Ectodermal cell (in vitro differentiated cells): ENCODE measurements around the gene NUAK1.

ENCODE experiments used
- H3K27ac ChIP-seq: 2 replicates; pipeline ENCODE4 v1.7.0; 2013; ENCODE audit warnings: mild to moderate bottlenecking, low read depth, low read length; ENCODE audit not compliant: insufficient read depth, poor library complexity, severe bottlenecking
- H3K27me3 ChIP-seq: 2 replicates; pipeline ENCODE4 v1.7.0; 2013; ENCODE audit warnings: mild to moderate bottlenecking, low read length; ENCODE audit not compliant: insufficient read depth, control insufficient read depth, poor library complexity, severe bottlenecking
- H3K36me3 ChIP-seq: one replicate; pipeline ENCODE4 v1.7.0; 2013; ENCODE audit warnings: low read length; ENCODE audit not compliant: control insufficient read depth, insufficient read depth
- H3K4me1 ChIP-seq: one replicate; pipeline ENCODE4 v1.7.0; 2013; ENCODE audit warnings: low read length; ENCODE audit not compliant: control insufficient read depth, insufficient read depth
- H3K4me3 ChIP-seq: 2 replicates; pipeline ENCODE4 v1.7.0; 2013; ENCODE audit warnings: low read depth, low read length, control low read depth; ENCODE audit not compliant: insufficient read depth
- H3K9me3 ChIP-seq: 2 replicates; pipeline ENCODE4 v1.7.0; 2013; ENCODE audit warnings: mild to moderate bottlenecking, low read length, moderate library complexity; ENCODE audit not compliant: control insufficient read depth
- whole genome bisulfite sequencing, 2 experiments: methylation state at CpG; one replicate each; pipeline ENCODE4 v1.1.7; 2013; ENCODE audit warnings: missing lambda C conversion rate in 2 of 2; 5-methylcytosine and 5-hydroxymethylcytosine counted together

NUAK1 gene

GRCh38 chr12:106112145-106112821 is 26.5 kb downstream of the NUAK1 start:
- Histone ChIP-seq H3K27ac (no peak overlapping the region), H3K4me3 (no peak overlapping the region), H3K36me3 (no peaks in the 10 kb centered on the region), H3K9me3 (no peaks in the 10 kb centered on the region), H3K27me3 (no peaks in the 10 kb centered on the region), H3K4me1 (peaks cover 77% of the 10 kb centered on the region)
- 58 to 64% methylated on average over 13 of the region's 13 CpGs for WGBS, 2 experiments

GRCh38 chr12:106110626-106111300 is 28.0 kb downstream of the NUAK1 start:
- H3K27me3 ChIP-seq, result no peaks in the 10 kb centered on the region
- no peaks in the 10 kb centered on the region for H3K9me3 ChIP-seq
- H3K4me1 ChIP-seq, result peaks cover 83% of the 10 kb centered on the region
- 85 to 100% methylated on average over 3 to 4 of the region's 4 CpGs for whole genome bisulfite sequencing, 2 experiments
- H3K27ac ChIP-seq, result no peak overlapping the region
- no peak overlapping the region for H3K4me3 ChIP-seq
- no peaks in the 10 kb centered on the region for H3K36me3 ChIP-seq

DNA sequence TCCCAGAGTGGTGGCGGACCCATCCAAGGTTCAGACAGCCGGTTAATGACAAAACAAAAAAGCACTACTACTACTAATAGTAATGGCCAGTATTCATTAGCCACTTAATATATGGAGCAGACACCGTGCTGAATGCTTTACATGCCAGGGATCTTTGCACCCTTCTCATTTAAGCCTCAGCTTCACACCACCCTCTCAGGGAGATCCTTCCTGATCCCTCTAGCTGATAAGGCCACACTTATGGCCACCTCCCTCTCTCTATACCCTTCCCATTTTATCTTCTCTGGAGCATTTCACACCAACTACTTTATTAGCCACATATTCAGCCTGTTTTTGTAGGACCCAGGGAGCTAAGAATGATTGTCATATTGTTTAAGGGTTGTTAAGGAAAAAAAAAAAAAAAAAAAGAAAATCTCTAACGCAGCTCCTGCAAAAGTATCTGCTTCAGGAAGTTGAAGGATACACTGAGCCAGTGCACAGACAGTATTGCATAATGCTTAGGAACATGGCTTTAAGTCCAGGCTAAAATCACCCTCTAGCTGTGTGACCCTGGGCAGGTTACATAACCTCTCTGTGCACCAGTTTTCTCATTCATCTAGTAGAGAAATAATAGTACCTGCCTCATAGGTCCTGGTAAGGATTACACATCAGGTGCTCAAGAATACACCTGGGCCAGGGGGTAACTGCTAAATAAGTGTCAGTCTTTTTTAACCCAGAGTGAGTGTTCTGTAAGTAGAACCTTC is 29.4 kb downstream of the NUAK1 start:
- Histone ChIP-seq H3K36me3 (no peaks in the 10 kb centered on the region), H3K27me3 (no peaks in the 10 kb centered on the region), H3K27ac (no peak overlapping the region), H3K9me3 (no peaks in the 10 kb centered on the region), H3K4me3 (no peak overlapping the region), H3K4me1 (peaks cover 69% of the 10 kb centered on the region)
- 71 to 75% methylated on average over 4 of the region's 4 CpGs for WGBS, 2 experiments

GRCh38 chr12:106108185-106108835 is 30.4 kb downstream of the NUAK1 start:
- no peak overlapping the region for H3K4me3 ChIP-seq
- H3K27ac ChIP-seq, result no peak overlapping the region
- H3K27me3 ChIP-seq, result no peaks in the 10 kb centered on the region
- WGBS, 2 experiments, result 25 to 52% methylated on average over 2 to 3 of the region's 4 CpGs
- H3K9me3 ChIP-seq, result no peaks in the 10 kb centered on the region
- H3K36me3 ChIP-seq, result no peaks in the 10 kb centered on the region
- H3K4me1 ChIP-seq, result peaks cover 59% of the 10 kb centered on the region

GRCh38 chr12:106107566-106107965 is 31.2 kb downstream of the NUAK1 start:
- Histone ChIP-seq H3K4me3 (no peak overlapping the region), H3K27ac (no peak overlapping the region), H3K4me1 (peaks cover 52% of the 10 kb centered on the region), H3K9me3 (no peaks in the 10 kb centered on the region), H3K27me3 (no peaks in the 10 kb centered on the region), H3K36me3 (no peaks in the 10 kb centered on the region)
- WGBS, 2 experiments, result 69% methylated on average over 2 of the region's 2 CpGs

DNA sequence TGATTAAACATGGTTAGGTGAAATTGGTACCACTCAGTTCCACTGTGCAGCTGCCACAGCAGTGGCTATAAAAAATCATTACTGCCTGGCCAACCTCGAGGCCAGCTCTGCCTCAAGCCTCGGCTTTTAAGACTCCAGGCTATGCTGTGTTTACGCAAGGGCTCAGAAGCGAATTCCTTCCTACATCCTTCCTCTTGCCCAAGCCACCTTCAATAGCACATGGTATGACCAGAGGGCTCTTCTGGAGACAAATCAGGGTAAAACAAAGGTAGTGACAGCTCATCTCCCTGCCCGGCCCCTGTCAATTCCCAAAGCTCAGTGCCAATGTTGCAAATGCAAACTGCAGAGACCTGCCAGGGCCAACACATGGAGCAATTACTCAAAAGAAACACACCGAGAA is 31.9 kb downstream of the NUAK1 start:
- Histone ChIP-seq H3K4me3 (no peak overlapping the region), H3K36me3 (no peaks in the 10 kb centered on the region), H3K9me3 (no peaks in the 10 kb centered on the region), H3K27ac (no peak overlapping the region), H3K4me1 (peaks cover 45% of the 10 kb centered on the region), H3K27me3 (no peaks in the 10 kb centered on the region)
- WGBS, 2 experiments, result 31 to 32% methylated on average over 6 of the region's 6 CpGs

DNA sequence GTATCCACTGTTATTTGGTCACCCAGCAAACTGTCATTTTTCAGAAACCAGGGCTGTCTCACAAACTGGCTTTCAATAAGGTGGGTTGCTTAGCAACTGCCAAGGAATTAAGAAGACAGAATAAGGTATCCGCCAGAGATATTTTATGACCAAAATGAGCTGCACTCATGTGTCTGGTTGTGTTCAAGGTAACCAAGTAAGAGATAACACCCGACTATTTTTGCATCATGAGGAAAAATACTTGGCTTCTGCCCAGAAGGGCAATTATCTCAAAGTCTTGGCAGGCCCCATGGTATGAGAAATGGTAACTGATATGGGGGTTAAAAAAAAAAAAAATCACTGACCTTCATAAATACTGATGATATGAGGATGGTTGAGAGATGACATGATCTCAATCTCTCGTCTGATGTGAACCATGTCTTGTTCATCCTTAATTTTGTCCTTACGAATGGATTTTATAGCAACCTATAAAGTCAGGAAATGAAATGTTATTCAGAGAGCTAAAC is 32.6 kb downstream of the NUAK1 start:
- no peaks in the 10 kb centered on the region for H3K36me3 ChIP-seq
- H3K27ac ChIP-seq, result no peak overlapping the region
- no peak overlapping the region for H3K4me3 ChIP-seq
- no peaks in the 10 kb centered on the region for H3K27me3 ChIP-seq
- WGBS, 2 experiments, result 93 to 99% methylated on average over 4 of the region's 4 CpGs
- peaks cover 38% of the 10 kb centered on the region for H3K4me1 ChIP-seq
- no peaks in the 10 kb centered on the region for H3K9me3 ChIP-seq

DNA sequence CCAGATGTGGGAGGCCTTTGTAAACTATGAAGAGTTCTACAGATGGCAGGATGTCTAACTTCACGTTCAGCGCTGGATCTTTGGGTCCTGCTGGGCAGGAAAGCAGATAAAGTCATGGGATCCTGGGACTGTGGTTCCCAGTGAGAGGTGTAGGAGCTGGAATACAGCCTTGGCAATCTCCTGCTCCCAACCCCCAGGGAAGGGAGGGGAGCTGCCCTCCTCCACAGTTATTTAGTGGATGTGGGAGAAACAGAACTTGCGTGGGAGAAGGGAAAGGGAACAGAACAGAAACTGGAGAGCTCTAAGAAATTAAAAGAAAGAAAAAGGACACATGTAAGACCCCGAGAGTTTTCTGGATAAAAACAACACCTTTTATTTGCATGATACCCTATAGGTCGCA is 37.0 kb downstream of the NUAK1 start:
- H3K4me1 ChIP-seq, result peaks cover 19% of the 10 kb centered on the region
- no peak overlapping the region for H3K27ac ChIP-seq
- H3K9me3 ChIP-seq, result no peaks in the 10 kb centered on the region
- WGBS, 2 experiments, result 87 to 94% methylated on average over 5 of the region's 5 CpGs
- H3K27me3 ChIP-seq, result no peaks in the 10 kb centered on the region
- no peaks in the 10 kb centered on the region for H3K36me3 ChIP-seq
- H3K4me3 ChIP-seq, result no peak overlapping the region

GRCh38 chr12:106098691-106099200 is 40.0 kb downstream of the NUAK1 start:
- Histone ChIP-seq H3K36me3 (no peaks in the 10 kb centered on the region), H3K4me1 (peaks cover 13% of the 10 kb centered on the region), H3K4me3 (no peak overlapping the region), H3K27ac (no peak overlapping the region), H3K27me3 (no peaks in the 10 kb centered on the region), H3K9me3 (no peaks in the 10 kb centered on the region)
- WGBS, 2 experiments, result 51 to 54% methylated on average over 6 of the region's 6 CpGs
